Measurements from ENCODE around the gene ZNF785.

DNA sequence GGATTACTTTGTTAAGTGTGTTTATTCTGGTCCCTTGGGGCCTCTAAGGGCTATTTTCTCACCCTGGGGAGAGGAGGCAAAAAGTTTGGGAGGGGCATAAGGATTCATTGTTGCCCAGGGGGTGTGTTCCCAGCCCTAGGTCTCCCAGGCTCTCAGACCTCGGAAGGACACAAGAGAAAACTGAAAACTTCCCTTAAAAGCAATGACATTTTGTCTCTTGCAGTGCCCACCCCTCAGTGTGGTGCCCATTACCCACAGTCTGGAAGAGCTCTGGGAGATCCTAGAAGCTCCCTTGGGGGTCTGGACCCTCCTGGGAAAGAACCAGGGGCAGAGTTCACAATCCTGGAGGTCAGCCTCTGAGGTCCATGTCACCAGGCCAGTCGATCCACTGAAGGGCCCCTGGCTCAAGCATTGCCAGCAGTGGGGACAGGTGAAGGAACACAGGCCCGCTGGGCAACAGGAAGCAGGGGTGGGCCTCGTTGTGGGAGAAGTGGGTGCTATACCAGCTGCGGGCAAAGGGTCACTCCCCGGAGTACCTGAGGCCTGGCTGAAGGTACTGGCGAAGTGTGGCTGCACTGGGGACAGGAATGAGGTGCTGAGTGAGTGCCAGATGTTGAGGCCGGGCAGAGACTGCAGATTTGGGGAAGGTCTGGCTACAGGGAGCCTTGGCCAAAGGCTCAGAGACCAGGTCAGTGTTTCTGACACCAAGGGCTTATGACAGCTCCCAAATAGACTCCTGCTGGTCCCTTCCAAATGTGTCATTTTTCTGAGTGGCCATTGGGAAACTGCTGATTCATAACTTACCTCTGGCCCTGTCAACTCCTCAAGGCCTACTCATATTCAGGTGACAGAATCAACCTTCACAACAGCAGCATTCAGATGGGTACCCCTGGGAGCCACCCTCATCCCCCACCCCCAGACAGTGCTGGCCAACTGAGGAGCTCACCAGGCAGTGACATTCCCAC, 46.2 kb downstream of the ZNF785 start:
- TF ChIP-seq, protein P1, sequence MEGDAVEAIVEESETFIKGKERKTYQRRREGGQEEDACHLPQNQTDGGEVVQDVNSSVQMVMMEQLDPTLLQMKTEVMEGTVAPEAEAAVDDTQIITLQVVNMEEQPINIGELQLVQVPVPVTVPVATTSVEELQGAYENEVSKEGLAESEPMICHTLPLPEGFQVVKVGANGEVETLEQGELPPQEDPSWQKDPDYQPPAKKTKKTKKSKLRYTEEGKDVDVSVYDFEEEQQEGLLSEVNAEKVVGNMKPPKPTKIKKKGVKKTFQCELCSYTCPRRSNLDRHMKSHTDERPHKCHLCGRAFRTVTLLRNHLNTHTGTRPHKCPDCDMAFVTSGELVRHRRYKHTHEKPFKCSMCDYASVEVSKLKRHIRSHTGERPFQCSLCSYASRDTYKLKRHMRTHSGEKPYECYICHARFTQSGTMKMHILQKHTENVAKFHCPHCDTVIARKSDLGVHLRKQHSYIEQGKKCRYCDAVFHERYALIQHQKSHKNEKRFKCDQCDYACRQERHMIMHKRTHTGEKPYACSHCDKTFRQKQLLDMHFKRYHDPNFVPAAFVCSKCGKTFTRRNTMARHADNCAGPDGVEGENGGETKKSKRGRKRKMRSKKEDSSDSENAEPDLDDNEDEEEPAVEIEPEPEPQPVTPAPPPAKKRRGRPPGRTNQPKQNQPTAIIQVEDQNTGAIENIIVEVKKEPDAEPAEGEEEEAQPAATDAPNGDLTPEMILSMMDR (optimal IDR thresholded peaks at IDR 0.05 in 1 of 3, IDR thresholded peaks at IDR 0.05 in 1 of 3, conservative IDR thresholded peaks at IDR 0.05 in 1 of 3; ENCODE audit: extremely low read depth in 1 of 3, insufficient read depth in 2 of 3, low read length in 3 of 3) = no peak
- TF ChIP-seq EZH2 (IDR thresholded peaks at IDR 0.05; ENCODE audit: low read length) = no peak
